Sigmoid colon (tissue), 7 donors: Measurements from ENCODE around the gene NCOA1. TPM values are rescaled to one million over a fixed set of nuclear protein-coding genes. Genes with fewer than 3 reads are reported as not detected.
"Not testable (repeated sequence)": the region's sequence is repeated elsewhere in the genome, so short reads cannot be mapped to it uniquely, and the experiment has no call there.

Experiments used
- DNase-seq: peaks from one replicate; pipeline ENCODE4 v3.0.0-alpha.2; 2019
- H3K27ac ChIP-seq, 4 donors: fragments of 200-600 bp; sonication (generic); one replicate each; pipeline ENCODE4 v1.5.1; 2016 to 2019; ENCODE audit warnings: mild to moderate bottlenecking in 1 of 4
- H3K27me3 ChIP-seq, 3 donors: fragments of 200-600 bp; sonication (generic); one replicate each; pipeline ENCODE4 v1.5.1; 2019; ENCODE audit warnings: mild to moderate bottlenecking in 1 of 3
- H3K36me3 ChIP-seq, 4 donors: fragments of 200-600 bp; sonication (generic); one replicate each; pipeline ENCODE4 v1.5.1; 2016 to 2019
- H3K4me1 ChIP-seq, 4 donors: fragments of 200-600 bp; sonication (generic); one replicate each; pipeline ENCODE4 v1.5.1; 2017 to 2019
- H3K4me3 ChIP-seq, 4 donors: fragments of 200-600 bp; sonication (generic); one replicate each; pipeline ENCODE4 v1.5.1; 2017 to 2019; ENCODE audit warnings: mild to moderate bottlenecking in 2 of 4, moderate library complexity in 1 of 4
- H3K9me3 ChIP-seq, 4 donors: fragments of 200-600 bp in 3 of 4; sonication (generic) in 3 of 4; one replicate each; pipeline versions ENCODE4 v1.5.1 to v1.6.1; 2013 to 2019
- EP300 ChIP-seq, 4 donors: sonication (generic); formaldehyde crosslinking; IDR thresholded peaks; one replicate each; pipeline ENCODE4 v1.6.1; 2017; ENCODE audit warnings: antibody characterized with exemption in 4 of 4
- POLR2A ChIP-seq, 2 donors: fragments of 450-650 bp; IDR thresholded peaks; one replicate each; pipeline ENCODE4 v1.6.1; 2016; ENCODE audit warnings: antibody characterized with exemption in 2 of 2, mild to moderate bottlenecking in 2 of 2, moderate library complexity in 2 of 2
- POLR2AphosphoS5 ChIP-seq, 4 donors: sonication (generic); formaldehyde crosslinking; IDR thresholded peaks; one replicate each; pipeline ENCODE4 v1.6.1; 2017; ENCODE audit warnings: antibody characterized with exemption in 4 of 4
- WGBS, 2 donors: extraction: QIAGEN DNeasy Blood & Tissue Kit; methylation state at CpG; one replicate each; pipeline ENCODE4 v1.1.7; 2013; 5-methylcytosine and 5-hydroxymethylcytosine counted together
- intact Hi-C: fragments of 100-400 bp; cut with DNase I; formaldehyde crosslinking; loops from one replicate; pipeline ENCODE4 v1.15.1; 2023
- polyA plus RNA-seq, 3 donors: library from polyadenylated mRNA; stranded (reverse); fragments of 200-250 nt; gene quantifications; one replicate each; pipeline ENCODE4 v1.2.3, GENCODE V29; 2013
- total RNA-seq, 4 donors: library from RNA; depleted of rRNA; stranded (reverse); fragments of >200 nt; gene quantifications; one replicate each; pipeline ENCODE4 v1.1.0, GENCODE V29; 2016
- TF ChIP-seq, protein P1 (sequence below), 4 experiments: fragments of 450-650 bp in 3 of 4; fragments of 200-600 bp in 1 of 4; IDR thresholded peaks; one replicate each; pipeline ENCODE4 v1.5.1; 2016 to 2019; ENCODE audit warnings: antibody characterized with exemption in 4 of 4, mild to moderate bottlenecking in 3 of 4, moderate library complexity in 2 of 4
- donor health status: healthy with polysubstance abuse.
- donor health status: Bipolar disorder and iron deficiency.
- donor health status: healthy.

The NCOA1 gene
- total and polyA plus RNA-seq, 7 donors: 11.3 to 61.7 (median 49.2) TPM

DNA sequence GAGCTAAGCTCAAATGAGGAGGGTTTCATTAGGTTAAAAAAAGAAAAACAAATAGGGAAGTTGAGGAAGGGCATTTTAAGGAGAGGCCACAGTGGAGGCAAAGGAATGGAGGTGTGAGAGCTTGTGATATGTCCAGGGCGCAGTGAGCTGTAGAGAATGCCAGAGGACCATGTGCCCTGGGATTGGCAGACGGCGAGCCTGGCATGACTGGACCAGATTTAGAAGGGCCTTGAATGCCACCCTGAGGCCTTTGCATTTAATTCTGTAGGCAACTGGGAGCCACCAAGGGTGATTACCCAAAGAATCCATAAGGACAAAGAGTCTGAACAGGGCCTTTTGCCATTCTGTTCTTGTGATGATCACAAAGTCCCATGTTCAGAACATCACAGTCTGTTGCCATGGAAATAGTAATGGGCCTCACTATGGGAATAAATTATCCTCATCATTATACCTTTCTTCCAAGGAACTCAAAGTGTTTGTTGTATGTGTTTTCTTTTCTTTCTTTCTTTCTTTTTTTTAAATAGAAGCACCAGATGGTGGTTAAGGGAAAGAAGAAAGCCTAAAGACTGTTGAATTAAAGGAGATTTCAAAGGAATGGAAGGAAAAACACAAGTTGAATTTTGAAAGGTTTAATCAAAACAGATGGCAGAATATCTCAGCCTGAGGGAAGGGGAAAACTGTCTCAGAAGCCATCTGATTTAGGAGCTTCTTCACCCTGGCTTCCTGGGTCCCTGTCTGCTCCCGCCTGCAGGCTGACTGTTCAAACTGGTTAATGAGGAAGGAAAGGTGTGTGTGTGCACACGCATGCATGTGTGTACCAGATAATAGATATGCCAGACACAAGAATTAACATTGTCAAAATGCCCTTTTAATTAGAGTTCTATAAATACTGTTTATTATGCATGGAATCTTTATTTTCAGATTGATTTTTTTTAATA is 31.6 kb upstream of the NCOA1 start:
- WGBS, 2 donors: 95 to 96% methylated on average over 5 of the region's 5 CpGs
- H3K4me3 ChIP-seq: no peak overlapping the region
- H3K9me3 ChIP-seq: no peaks in the 10 kb centered on the region
- intact Hi-C loops: no loop called here
- no peak overlapping the region for H3K27ac ChIP-seq
- DNase-seq: no peak
- H3K27me3 ChIP-seq: no peaks in the 10 kb centered on the region
- peaks cover 0 to 11% (median 0%) of the 10 kb centered on the region in 4 donors for H3K4me1 ChIP-seq
- H3K36me3 ChIP-seq: no peaks in the 10 kb centered on the region
- TF ChIP-seq POLR2AphosphoS5 (IDR thresholded peaks at IDR 0.05): no peak
- TF ChIP-seq, protein P1, sequence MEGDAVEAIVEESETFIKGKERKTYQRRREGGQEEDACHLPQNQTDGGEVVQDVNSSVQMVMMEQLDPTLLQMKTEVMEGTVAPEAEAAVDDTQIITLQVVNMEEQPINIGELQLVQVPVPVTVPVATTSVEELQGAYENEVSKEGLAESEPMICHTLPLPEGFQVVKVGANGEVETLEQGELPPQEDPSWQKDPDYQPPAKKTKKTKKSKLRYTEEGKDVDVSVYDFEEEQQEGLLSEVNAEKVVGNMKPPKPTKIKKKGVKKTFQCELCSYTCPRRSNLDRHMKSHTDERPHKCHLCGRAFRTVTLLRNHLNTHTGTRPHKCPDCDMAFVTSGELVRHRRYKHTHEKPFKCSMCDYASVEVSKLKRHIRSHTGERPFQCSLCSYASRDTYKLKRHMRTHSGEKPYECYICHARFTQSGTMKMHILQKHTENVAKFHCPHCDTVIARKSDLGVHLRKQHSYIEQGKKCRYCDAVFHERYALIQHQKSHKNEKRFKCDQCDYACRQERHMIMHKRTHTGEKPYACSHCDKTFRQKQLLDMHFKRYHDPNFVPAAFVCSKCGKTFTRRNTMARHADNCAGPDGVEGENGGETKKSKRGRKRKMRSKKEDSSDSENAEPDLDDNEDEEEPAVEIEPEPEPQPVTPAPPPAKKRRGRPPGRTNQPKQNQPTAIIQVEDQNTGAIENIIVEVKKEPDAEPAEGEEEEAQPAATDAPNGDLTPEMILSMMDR (IDR thresholded peaks at IDR 0.05): no peak
- TF ChIP-seq EP300 (IDR thresholded peaks at IDR 0.05): no peak
- TF ChIP-seq POLR2A (IDR thresholded peaks at IDR 0.05): no peak

DNA sequence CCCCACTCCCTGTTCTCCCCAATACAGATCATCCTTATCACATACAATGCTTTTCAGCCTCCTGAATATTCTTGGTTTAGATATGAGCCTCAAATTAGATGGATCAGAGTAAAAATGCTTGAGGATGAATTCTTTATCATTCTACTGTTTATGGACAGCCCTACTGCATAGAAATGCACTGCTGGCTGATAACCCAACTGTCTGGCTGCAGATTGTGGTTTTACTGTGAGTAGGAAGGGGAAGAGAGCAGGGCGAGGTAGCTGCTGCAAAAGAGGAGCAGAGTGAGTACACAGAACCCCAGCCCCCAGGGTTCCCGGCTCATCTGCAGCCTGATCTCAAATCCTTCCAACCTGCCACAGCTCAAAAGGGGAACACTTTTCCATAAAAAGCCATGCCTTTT is 29.4 kb upstream of the NCOA1 start:
- H3K27me3 ChIP-seq: no peaks in the 10 kb centered on the region
- WGBS, 2 donors: 32 to 57% methylated on average over 2 of the region's 2 CpGs

DNA sequence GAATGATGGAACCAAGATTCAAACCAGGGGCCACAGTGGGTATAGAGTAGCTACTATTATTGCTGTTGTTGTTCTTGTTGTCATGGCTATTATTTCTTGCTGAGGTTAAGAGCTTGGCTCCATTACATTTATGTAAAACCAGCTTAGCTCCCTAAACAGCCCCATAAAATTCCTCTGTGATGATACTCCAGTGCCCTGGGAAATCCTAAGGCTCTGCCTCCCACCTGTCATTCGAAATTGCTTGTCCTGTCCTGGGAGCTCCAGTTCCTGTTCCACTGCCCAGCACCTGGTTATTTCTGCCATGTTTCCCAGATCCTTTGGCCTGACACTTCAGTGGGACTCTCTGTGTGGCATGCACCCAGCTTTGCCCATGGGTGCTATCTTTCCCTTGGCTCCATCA is 27.8 kb upstream of the NCOA1 start:
- Histone ChIP-seq H3K4me3 (no peak overlapping the region), H3K36me3 (no peaks in the 10 kb centered on the region), H3K27ac (no peak overlapping the region), H3K27me3 (no peaks in the 10 kb centered on the region), H3K4me1 (no peaks in the 10 kb centered on the region), H3K9me3 (no peaks in the 10 kb centered on the region)
- no peak for TF ChIP-seq POLR2AphosphoS5 (IDR thresholded peaks at IDR 0.05)
- TF ChIP-seq, protein P1 (IDR thresholded peaks at IDR 0.05): no peak
- no peak for DNase-seq
- intact Hi-C loops: no loop called here
- WGBS, 2 donors: 86 to 96% methylated on average over 1 of the region's 1 CpG

More for the DNA sequence above, 29.4 kb upstream of the NCOA1 start:
- TF ChIP-seq, protein P1 (IDR thresholded peaks at IDR 0.05): no peak
- TF ChIP-seq POLR2A (IDR thresholded peaks at IDR 0.05) (no peak), POLR2AphosphoS5 (IDR thresholded peaks at IDR 0.05) (no peak), EP300 (IDR thresholded peaks at IDR 0.05) (no peak)
- Histone ChIP-seq H3K4me1 (peaks cover 0 to 5% (median 0%) of the 10 kb centered on the region in 4 donors), H3K9me3 (no peaks in the 10 kb centered on the region), H3K36me3 (no peaks in the 10 kb centered on the region), H3K4me3 (no peak overlapping the region), H3K27ac (no peak overlapping the region)
- no peak for DNase-seq
- intact Hi-C loops: no loop called here

- H3K27ac ChIP-seq: no peak overlapping the region
- TF ChIP-seq, protein P1 (IDR thresholded peaks at IDR 0.05): no peak
- no peak for TF ChIP-seq POLR2AphosphoS5 (IDR thresholded peaks at IDR 0.05)
- no peak for TF ChIP-seq POLR2A (IDR thresholded peaks at IDR 0.05)
- TF ChIP-seq EP300 (IDR thresholded peaks at IDR 0.05): no peak
- 89 to 90% methylated on average over 7 of the region's 7 CpGs for WGBS, 2 donors
- no peaks in the 10 kb centered on the region for H3K27me3 ChIP-seq
- intact Hi-C loops: no loop called here
- no peaks in the 10 kb centered on the region for H3K4me1 ChIP-seq
- DNase-seq: no peak
- H3K4me3 ChIP-seq: no peak overlapping the region
- no peaks in the 10 kb centered on the region for H3K36me3 ChIP-seq
- H3K9me3 ChIP-seq: no peaks in the 10 kb centered on the region
Observed at GRCh38 chr2:24466871-24467870, 23.9 kb upstream of the NCOA1 start.

GRCh38 chr2:24468453-24468852 is 22.6 kb upstream of the NCOA1 start:
- H3K9me3 ChIP-seq, H3K4me3 ChIP-seq, intact Hi-C loops, DNase-seq, H3K27ac ChIP-seq, H3K27me3 ChIP-seq, H3K4me1 ChIP-seq, H3K36me3 ChIP-seq: not testable (repeated sequence)
- WGBS, 2 donors: 89 to 91% methylated on average over 1 of the region's 1 CpG
